Liver (tissue), 3 donors: ENCODE data around the gene COX6B1.

ENCODE experiments used
- ATF3 ChIP-seq: IDR thresholded peaks from 2 replicates; pipeline ENCODE4 v1.6.1; 2016; ENCODE audit warnings: antibody characterized with exemption
- CTCF ChIP-seq: fragments of 150-350 bp; IDR thresholded peaks from 2 replicates; pipeline ENCODE4 v1.5.1; 2017; ENCODE audit warnings: improper control_type of control experiment, low read depth, low read length; ENCODE audit not compliant: missing input control
- EGR1 ChIP-seq, 2 donors: IDR thresholded peaks; 2 replicates each; pipeline ENCODE4 v1.6.1; 2016 to 2018; ENCODE audit warnings: antibody characterized with exemption in 2 of 2, low read depth in 2 of 2
- FOXA1 ChIP-seq: IDR thresholded peaks from 2 replicates; pipeline ENCODE4 v1.6.1; 2016; ENCODE audit warnings: antibody characterized with exemption
- FOXA2 ChIP-seq: IDR thresholded peaks from 2 replicates; pipeline ENCODE4 v1.6.1; 2016; ENCODE audit warnings: antibody characterized with exemption
- GABPA ChIP-seq, 2 donors: IDR thresholded peaks in 1 of 2; conservative IDR thresholded peaks in 1 of 2; 2 replicates each; pipeline ENCODE4 v1.6.1; 2016; ENCODE audit warnings: antibody characterized with exemption in 2 of 2, mild to moderate bottlenecking in 1 of 2, moderate library complexity in 1 of 2
- JUND ChIP-seq, 2 donors: IDR thresholded peaks; 2 replicates each; pipeline ENCODE4 v1.6.1; 2016; ENCODE audit warnings: antibody characterized with exemption in 2 of 2
- MAX ChIP-seq: IDR thresholded peaks from 2 replicates; pipeline ENCODE4 v1.6.1; 2016; ENCODE audit warnings: antibody characterized with exemption
- RAD21 ChIP-seq, 2 donors: IDR thresholded peaks; 2 replicates each; pipeline ENCODE4 v1.6.1; 2016; ENCODE audit warnings: antibody characterized with exemption in 2 of 2, mild to moderate bottlenecking in 2 of 2
- REST ChIP-seq: IDR thresholded peaks from 2 replicates; pipeline ENCODE4 v1.6.1; 2016; ENCODE audit warnings: antibody characterized with exemption, mild to moderate bottlenecking
- SP1 ChIP-seq: IDR thresholded peaks from 2 replicates; pipeline ENCODE4 v1.6.1; 2018; ENCODE audit warnings: antibody characterized with exemption, mild to moderate bottlenecking
- TAF1 ChIP-seq: conservative IDR thresholded peaks from 2 replicates; pipeline ENCODE4 v1.6.1; 2016; ENCODE audit warnings: antibody characterized with exemption, mild to moderate bottlenecking
- YY1 ChIP-seq: IDR thresholded peaks from 2 replicates; pipeline ENCODE4 v1.6.1; 2016; ENCODE audit warnings: antibody characterized with exemption, mild to moderate bottlenecking
- ZBTB33 ChIP-seq: IDR thresholded peaks from 2 replicates; pipeline ENCODE4 v1.6.1; 2016; ENCODE audit warnings: antibody characterized with exemption
- donor health status: healthy.
- donor health status: healthy.

- TF ChIP-seq CTCF: no peak
- no peak for TF ChIP-seq SP1
- TF ChIP-seq FOXA2: no peak
- no peak for TF ChIP-seq ZBTB33
- no peak for TF ChIP-seq REST
- no peak for TF ChIP-seq RAD21 (IDR thresholded peaks at IDR 0.05)
- TF ChIP-seq GABPA (IDR thresholded peaks at IDR 0.05 in 1 of 2, conservative IDR thresholded peaks at IDR 0.05 in 1 of 2): no peak
- no peak for TF ChIP-seq JUND (IDR thresholded peaks at IDR 0.05)
- no peak for TF ChIP-seq TAF1
- no peak for TF ChIP-seq ATF3
- TF ChIP-seq FOXA1: no peak
- no peak for TF ChIP-seq MAX
- TF ChIP-seq YY1: no peak
- no peak for TF ChIP-seq EGR1 (IDR thresholded peaks at IDR 0.05; ENCODE audit: low read depth in 2 of 2)
These were observed 46.2 kb upstream of the COX6B1 start for GRCh38 chr19:35601971-35602370.
